T-helper 2 cell treated with Interferon-gamma antibody and Interleukin-4, amounts not matched to agents 100 ng/mL and 5 ng/mL, for 36 hours (primary cell): ENCODE measurements around the gene ESPN. TPM values are rescaled to one million over a fixed set of nuclear protein-coding genes. Genes with fewer than 3 reads are reported as not detected.

Source experiments
- intact Hi-C: fragments of 100-400 bp; cut with micrococcal nuclease; formaldehyde crosslinking; loops from one replicate; pipeline ENCODE4 v1.15.1; 2023
- total RNA-seq: library from RNA; stranded (reverse); gene quantifications from 2 replicates; pipeline ENCODE4 v1.2.3, GENCODE V29; 2022

ESPN gene
- total RNA-seq, 1 donor from 2014 or later = 1.1 TPM

DNA sequence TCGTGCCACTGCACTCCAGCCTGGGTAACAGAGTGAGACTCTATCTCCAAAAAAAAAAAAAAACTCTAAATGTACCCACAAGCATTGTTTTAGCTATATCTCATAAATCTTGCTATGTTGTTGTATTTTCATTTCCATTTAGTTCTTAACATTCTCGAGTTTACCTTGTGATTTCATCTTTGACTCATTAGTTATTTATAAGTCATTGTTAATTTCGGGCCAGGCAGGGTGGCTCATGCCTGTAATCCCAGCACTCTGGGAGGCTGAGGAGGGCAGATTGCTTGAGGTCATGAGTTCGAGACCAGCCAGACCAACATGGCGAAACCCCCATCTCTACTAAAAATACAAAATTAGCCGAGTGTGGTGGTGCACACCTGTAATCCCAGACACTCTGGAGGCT lies 16.6 kb upstream of the ESPN start:
- intact Hi-C loops = no loop called here

DNA sequence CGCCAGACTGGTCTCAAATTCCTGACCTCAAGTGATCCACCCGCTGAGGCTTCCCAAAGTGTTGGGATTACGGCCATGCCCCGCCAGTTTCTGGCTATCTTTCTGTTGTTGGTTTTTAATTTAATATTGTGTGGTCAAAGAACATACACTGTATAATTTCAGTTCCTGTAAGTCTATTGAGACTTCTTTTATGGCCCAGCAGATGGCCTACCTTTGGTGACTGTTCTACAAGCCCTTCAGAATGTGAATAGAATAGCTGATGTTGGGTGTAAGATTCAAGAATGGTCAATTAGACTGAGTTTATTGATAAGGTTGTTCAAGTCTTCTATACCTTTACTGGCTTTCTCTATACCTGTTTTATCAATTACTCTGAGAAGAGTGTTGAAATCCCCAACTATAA lies 15.5 kb upstream of the ESPN start:
- intact Hi-C loops = no loop called here

DNA sequence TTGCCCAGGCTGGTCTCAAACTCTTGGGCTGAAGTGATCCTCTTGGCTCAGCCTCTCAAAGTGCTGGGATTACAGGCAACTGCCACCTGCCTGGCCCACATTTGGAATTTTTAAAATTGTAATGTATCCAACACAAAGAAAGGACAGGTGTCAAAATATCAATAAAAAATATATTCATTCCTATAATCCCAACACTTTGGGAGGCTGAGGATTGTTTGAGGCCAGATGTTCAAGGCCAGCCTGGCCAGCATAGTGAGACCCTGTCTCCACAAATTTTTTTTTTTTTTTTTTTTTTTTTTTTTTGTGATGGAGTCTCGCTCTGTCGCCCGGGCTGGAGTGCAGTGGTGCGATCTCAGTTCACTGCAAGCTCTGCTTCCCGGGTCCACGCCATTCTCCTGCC lies 14.8 kb upstream of the ESPN start:
- intact Hi-C loops = no loop called here

DNA sequence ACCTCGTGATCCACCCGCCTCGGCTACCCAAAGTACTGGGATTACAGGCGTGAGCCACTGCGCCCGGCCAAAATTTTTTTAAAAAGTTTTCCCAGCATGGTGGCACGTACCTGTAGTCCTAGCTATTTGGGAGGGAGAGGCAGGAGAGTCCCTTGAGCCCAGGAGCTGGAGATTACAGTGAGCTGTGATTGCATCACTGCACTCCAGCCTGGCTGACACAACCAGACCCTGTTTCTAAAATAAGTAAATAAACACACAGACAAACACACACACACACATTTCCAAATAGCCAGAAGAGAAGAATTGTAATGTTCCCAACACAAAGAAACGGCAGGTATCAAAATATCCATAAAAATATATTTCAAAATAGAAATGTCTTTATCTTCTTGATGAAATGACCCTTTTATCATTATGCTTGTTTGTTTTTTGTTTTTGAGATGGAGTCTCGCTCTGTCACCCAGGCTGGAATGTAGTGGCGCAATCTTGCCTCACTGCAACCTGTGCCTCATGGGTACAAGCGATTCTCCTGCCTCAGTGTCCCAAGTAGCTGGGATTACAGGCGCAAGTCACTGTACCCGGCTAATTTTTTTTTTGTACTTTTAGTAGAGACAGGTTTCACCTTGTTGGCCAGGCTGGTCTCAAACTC lies 14.2 kb upstream of the ESPN start:
- intact Hi-C loops = no loop called here

DNA sequence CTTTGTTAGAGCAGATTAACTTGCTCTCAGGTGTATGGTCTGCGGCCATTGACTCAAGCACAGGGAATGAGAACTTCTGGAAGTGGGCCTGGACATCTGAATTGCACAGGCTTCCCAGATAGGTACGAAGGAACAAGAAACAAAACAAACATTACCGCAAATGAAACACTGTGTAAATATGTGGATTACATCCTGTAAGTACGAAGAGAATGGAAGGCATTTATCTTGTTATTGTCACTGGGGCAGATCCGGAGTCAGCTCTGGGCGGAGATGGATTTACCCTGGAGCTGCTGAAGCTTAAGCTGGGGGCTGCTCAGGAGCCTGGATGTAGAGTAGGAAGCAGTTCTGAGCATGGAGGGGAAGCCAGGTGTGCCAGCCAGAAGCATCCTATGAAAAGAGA lies 11.7 kb upstream of the ESPN start:
- intact Hi-C loops = no loop called here

DNA sequence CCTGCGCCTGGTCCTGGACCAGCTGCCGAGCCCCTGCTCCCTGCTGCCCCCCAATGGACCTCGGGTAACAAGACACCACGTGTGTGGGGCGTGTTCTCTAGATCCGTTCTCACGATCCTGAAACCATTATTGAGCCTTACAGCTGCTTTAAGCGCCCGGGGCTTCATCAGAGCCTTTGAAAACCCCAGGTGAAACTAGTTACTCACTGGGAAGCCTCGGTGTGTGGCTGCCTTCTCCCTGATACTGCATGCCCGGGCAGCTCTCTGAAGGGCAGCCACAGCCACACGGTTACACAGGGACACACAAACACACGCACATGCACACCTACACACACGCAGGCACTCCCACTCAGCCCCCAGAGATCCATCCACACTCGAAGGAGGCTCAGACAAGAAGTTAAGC lies 10.1 kb upstream of the ESPN start:
- intact Hi-C loops = no loop called here

DNA sequence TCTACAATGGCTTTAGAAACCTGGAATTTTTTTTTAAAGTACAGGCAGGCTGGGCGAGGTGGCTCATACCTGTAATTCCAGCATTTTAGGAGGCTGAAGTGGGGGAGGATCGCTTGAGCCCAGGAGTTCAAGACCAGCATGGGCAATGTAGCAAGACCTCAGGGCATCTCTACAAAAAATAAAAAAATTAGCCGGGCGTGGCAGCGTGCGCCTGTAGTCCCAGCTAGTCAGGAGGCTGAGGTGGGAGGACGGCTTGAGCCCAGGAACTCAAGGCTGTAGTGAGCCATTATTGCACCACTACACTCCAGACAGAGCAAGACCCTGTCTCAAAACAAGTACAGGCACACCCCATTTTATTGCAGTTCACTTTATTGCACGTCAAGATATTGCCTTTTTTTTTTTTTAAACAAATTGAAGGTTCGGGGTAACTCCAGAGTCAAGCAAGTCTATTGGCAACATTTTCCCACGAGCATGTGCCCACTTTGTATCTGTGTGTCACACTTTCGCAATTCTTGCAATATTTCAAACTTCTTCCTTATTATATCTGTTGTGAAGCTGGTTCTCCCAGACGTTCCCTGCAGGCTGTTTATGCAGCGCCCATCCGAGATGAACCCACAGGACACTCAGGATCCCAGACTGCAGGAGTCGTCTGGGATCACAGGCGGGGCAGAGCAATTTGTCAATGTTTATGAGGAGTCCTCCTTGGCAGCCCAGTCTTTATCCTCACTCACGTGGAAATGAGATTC lies 9.5 kb upstream of the ESPN start:
- intact Hi-C loops = no loop called here

DNA sequence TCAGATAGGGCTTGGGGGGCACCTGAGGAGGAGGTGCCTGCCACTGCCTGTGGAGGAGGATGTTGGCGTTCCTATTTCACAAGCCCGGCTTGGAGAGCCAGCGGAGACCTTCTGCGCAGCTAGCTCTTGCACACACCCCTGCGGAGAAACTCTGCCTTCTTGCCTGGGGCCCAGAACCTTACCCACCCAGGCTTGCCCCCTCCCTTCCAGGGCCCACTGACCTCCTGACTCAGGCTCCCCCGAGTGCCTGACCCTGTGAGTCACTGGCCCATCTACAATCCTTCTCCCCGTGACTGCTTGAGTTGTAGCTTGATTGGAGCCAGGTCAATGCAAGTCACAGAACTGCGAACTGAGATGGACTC lies 8.3 kb upstream of the ESPN start:
- intact Hi-C loops = no loop called here

DNA sequence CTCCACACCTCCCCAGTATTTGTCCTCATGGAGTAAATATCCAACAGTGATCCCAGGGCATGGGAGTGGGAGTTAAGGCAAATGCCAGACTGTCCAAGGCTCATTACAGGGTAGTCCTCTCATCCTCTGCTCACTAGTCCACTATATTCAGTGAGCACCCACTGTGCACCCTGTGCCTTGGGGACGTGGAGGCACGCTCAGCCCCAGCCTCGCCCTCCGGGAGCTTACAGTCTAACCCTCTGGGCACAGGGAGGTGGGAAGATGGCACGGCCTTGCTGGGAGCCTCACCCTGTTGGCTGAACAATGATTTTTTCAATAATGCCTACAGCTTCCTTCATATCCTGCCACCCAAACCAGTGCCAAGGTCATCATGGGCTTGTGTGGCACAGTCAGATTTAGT lies 7.7 kb upstream of the ESPN start:
- intact Hi-C loops = no loop called here

DNA sequence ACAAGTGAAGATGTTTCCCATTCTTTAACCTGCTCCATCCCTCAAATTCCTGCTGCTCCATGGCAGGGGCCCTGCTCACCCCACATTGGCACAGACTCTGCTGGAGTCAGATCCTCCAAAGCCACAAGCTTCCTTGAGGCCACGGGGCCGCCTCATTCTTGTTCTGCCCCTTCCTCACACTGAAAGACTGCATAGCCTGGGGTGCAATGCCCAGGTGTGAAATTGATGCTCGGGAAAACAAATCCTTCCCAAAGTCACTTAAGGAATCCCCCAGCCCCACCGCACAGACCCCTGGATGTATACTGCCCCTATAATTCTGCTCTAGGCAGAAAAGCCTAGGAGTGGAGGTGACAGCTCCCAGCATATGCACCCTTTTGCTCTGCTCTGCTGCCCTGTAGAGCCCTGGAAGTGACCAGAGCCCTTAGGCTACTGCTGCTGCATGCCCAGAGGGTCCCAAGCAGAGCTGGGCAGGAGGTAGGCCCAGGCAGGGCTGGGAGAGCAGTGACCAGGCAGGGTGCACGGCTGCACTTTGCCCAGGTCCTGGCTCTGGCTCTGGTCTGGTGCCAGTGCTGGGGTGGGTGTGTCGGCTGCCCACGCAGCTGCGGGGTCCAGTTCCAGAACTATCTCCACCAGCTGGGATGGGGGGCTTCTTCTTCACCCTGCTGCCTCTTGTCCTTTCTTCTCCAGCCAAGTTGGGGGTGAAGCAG lies 6.5 kb upstream of the ESPN start:
- intact Hi-C loops = no loop called here

DNA sequence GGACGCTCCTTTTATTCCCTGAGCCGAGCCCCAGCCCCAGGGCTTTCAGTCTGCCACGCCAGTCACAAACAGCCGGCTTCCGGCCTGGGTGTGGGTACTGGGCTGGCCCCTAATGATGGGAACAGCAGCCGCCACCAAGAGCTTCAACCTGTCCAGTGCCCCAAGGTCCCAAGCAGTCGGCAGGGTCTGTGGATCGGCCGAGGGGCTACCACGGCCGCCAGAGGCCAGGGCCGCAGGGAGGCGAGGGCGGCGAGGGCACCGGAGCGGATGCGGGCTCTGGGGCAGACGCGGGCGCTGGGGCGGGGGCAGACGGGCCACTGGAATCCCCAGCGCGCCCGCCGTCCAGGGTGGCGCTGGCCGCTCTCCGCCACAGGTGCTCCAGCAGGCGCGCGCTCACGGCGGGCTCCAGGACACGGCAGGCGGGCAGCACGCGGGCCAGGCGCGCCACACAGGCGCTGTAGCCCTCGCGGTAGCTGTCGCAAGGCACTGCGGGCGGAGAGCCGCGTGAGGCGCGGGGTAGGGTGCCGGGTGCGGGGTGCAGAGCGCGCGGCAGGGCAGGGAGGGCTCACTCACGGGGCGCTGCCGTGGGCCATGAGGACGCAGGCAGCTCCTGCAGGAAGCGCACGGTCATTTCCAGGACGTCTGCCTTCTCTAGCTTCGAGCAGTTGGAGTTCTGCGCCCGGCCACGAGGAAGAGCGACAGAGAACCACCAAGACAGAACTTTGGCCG lies 5.7 kb upstream of the ESPN start:
- intact Hi-C loops = no loop called here

DNA sequence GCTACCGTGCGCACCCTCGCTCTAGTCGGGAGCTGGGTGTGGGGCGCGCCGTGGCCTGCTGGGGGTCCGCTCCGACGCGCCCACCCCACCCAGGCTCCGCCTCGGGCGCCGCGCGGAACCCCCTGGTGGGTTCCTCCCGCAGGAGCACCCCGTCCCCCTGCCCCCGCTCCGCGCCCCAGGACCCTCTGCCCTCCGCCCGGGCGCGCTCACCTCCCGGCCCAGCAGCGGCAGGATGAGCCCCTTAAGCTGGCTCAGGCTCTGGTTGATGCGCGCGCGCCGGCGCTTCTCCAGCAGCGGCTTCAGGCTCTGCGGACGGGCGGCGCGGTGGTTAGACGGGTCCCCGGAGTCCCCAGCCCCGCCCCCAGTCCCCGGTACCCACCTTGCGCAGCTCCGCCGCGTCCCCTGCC lies 5.2 kb upstream of the ESPN start:
- intact Hi-C loops = no loop called here

DNA sequence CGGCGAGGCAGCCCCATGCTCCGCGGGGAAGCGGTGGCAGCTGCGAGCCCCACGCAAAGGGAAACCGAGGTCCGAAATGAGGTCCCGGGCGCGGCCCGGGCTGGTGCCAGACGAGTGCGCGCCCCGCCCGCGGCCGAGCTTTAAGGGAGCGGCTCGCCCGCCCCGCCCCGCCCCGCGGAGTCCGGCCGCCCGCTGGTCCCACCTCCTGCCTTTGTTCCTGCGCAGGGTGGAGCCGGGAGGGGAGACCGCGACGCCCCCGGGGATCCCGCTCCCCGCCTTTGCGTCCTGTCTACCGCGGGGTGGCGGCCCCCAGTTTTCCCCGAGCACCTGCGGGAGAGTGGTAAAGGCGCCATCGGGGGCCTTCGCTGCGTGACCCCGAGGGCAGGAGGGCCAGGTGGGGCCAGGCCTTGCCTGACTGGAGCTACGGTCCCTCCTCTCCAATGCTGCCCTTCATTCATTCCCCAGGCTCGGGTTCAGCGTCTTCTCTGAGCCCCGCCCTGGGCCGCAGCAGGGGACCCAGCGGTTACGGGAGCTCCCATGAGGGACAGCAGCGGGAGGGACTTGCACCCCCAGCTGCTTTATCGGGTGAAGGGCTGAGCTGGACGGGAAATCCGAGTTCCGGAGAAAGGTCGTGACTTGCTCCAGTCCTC lies 4.6 kb upstream of the ESPN start, which contains the start of gene HES2:
HES2 (minus strand) TSS at position 116 of the 650 bp plus-strand sequence; CDS start at position 17, 99 bp downstream.
- intact Hi-C loops = loop anchor here (5.0 kb wide), 2 partner anchors 37 to 72 kb away; partner anchors contain the start of gene PLEKHG5

DNA sequence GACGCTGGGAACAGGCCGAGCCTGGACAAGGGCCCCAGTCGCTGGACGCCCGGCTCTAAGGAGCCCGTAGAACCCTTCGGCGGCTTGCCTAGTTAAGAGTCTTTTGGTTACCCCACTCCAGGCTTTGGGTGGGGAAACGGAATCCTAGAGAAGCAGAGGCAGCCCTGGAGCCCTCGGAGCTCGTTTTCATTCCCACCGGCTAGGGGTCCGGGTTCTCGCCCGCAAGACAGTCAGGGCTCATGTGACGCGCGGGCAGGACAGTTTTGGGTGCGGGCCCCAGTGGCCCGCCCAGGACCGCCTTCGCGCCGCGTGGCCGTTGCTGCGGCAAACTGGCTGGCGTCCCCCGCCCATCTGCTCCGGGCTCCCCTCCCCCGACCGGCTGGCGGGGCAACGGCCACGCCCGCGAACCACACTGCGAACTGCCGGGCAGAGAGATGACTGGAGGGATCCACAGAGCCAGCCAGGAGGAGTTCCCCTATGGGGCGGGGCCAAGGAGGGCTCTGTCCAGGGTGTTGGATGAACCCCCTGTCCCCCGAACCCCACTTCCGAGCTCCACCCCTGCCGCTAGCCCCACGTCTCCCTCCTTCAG lies 4.0 kb upstream of the ESPN start:
- intact Hi-C loops = loop anchor here (5.0 kb wide), 2 partner anchors 37 to 72 kb away; partner anchors contain the start of gene PLEKHG5

DNA sequence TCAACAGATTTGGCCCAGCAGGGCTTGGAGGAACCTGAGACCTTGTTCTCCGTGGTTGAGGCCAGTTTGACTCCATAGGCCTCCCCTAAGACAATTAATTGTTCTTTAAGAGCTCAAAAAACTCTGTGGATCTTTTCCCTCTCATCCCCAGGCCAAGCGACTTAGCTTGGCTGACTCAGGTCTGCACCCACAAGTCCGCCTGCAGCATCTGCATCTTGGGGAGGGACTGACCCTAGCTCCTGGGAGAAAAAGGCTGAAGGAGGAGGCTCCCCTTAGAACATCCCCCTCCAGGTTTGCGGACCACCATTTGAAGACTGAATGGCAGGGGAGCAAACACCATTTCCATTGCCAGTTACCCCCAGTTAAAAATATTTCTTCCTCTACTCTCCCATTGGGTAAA lies 3.3 kb upstream of the ESPN start:
- intact Hi-C loops = loop anchor here (5.0 kb wide), 2 partner anchors 36 to 71 kb away; partner anchors contain the start of gene PLEKHG5

DNA sequence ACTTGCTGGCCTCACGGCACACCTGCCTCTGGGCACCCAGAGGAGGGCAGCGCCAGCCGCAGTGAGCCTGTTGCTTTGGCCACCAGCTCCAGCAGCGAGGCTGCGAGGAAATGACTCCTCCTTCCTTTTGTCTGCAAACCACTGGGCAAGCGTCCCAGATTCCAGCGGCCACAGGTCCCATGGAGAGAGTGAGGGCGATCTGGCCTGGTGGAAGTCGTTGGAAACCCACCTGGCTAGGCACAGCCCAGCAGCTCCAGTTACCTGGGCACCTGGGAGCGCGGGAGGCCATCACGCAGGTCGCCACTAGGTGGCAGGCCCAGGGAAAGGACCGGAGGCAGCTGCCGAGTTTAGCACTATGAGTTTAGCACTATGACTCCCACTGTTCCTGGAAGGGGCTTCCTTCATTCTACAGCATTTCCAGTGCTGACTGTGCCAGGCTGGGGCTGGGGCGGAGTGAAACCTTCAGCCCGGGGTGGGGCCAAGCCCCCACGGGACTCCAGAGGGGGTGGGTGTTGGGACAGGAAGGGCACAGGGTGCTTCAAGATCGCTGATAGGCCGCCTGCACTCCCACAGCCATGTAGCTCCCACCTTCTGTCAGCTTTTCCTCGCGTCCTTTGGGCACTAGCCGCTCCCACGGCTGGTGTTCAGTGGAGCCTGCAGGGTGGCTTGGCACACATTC lies 1.1 kb upstream of the ESPN start:
- intact Hi-C loops = loop anchor here (2.0 to 5.0 kb wide), 3 partner anchors 15 to 69 kb away; partner anchors contain the start of gene PLEKHG5

DNA sequence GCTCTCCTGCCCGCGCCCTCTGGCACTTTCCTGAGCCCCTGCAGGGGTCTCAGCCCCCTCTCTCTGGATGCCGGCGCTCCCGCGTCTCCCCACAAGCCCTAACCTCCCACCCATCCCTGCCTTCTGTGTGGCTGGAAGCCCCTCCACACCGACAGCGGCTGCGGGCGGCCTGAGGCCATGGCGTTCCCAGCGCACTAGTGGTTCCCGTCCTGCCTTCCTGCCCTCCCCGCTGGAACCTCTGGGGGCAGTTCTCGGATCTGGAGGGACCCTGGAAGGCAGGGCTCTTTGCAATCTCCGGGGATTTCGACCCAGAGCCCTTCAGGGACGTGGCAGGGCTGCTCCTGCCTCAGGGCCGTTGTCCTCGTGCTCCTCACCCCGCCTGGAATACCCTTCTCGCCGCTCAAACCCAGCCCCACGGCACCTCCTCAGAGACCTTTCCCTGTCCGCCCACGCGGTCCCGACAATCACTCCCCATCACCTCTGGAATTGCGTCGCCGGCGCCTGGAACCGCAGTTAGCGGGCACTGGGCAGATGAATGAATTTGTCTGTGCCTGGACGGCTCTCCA lies 493 bp upstream of the ESPN start:
- intact Hi-C loops = loop anchor here (2.0 to 5.0 kb wide), 3 partner anchors 15 to 68 kb away; partner anchors contain the start of gene PLEKHG5

DNA sequence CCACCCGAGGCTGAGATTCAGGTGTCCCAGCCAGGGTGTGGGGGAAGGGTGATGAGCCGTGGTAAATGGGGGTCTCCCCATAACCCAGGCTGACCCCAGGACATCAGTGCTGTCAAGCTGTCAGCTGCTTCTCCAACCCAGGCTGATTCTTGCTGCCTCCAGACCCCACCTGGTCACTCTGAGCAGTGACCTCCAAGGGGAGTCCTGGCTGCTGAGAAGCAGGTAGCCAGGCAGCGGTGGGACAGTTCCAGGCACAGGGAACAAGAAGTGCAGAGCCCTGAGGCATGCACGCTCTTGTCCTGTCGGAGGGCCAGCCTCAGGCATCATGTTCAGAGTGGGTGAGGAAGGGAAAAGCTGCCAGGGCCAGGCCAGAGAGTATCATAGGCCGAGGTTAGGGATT lies 1.1 kb downstream of the ESPN start:
- intact Hi-C loops = no loop called here

DNA sequence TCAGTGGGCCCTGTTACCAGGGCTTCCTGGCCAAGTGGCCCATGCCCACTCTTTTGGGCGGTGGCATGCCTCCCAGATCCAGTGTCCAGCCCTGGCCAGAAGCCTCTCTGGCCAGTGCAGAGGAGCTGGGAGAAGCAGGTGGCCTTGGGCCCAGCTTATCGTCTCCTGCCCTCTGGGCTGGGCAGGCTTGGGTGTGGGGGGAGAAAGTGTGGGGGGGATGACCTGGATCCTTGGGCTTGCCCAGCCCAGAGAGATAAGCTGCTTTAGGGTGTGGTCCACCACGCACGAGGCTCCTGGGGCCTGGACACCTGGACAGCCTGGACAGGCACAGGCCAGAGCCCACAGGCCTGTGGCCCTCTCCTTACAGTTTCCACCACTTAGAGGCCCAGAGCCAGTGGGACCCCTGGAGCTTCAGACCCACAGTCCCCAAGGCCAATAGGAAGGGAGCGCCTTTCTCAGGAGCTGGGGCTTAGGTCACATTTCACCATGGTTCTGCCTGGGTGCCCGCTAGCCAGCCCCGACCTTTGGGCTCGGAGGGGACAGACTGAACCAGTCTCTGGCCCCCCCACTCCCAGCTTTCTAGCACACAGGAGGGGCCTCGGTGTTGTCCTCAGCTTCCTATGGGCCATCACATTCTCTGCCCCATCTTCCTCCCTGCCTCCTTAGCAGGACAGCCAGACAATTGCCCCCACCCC lies 1.8 kb downstream of the ESPN start:
- intact Hi-C loops = no loop called here
